ENCODE measurements around the gene PBRM1. TPM values are rescaled to one million over a fixed set of nuclear protein-coding genes. Genes with fewer than 3 reads are reported as not detected.

The PBRM1 gene
- total RNA-seq, 1 donor from 2014 or later = 192 TPM

DNA sequence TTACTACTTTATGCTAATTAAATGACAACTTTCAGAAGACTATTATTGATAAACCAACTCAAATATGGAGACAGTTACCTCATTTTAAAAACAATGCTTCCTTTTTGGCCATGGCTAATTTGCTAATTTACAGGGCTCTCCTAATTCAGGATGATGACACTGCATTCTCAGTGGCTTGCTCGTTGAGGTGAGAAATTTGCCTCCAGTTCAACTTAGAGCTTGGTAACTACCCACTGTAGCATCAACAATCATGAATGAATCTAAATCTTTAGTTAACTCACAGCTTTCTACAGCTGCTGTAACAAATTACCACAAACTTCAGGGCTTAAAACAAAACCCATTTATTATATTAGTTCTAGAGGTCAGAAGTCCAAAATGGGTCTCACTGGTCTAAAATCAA, 14.0 kb downstream of the PBRM1 start:
- Mint-ChIP-seq H3K9me3 (ENCODE audit: unreplicated experiment) (peaks cover 1% of the 10 kb centered on the region), H3K4me3 (ENCODE audit: unreplicated experiment) (no peak overlapping the region), H3K27ac (ENCODE audit: unreplicated experiment) (no peak overlapping the region), H3K36me3 (ENCODE audit: unreplicated experiment) (peaks cover 10% of the 10 kb centered on the region), H3K27me3 (ENCODE audit: unreplicated experiment) (no peaks in the 10 kb centered on the region), H3K4me1 (ENCODE audit: low read depth, unreplicated experiment) (no peaks in the 10 kb centered on the region)
- no peak for DNase-seq
- TF ChIP-seq, protein P1, sequence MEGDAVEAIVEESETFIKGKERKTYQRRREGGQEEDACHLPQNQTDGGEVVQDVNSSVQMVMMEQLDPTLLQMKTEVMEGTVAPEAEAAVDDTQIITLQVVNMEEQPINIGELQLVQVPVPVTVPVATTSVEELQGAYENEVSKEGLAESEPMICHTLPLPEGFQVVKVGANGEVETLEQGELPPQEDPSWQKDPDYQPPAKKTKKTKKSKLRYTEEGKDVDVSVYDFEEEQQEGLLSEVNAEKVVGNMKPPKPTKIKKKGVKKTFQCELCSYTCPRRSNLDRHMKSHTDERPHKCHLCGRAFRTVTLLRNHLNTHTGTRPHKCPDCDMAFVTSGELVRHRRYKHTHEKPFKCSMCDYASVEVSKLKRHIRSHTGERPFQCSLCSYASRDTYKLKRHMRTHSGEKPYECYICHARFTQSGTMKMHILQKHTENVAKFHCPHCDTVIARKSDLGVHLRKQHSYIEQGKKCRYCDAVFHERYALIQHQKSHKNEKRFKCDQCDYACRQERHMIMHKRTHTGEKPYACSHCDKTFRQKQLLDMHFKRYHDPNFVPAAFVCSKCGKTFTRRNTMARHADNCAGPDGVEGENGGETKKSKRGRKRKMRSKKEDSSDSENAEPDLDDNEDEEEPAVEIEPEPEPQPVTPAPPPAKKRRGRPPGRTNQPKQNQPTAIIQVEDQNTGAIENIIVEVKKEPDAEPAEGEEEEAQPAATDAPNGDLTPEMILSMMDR (IDR thresholded peaks at IDR 0.05; ENCODE audit: partially characterized antibody, unreplicated experiment) = no peak

DNA sequence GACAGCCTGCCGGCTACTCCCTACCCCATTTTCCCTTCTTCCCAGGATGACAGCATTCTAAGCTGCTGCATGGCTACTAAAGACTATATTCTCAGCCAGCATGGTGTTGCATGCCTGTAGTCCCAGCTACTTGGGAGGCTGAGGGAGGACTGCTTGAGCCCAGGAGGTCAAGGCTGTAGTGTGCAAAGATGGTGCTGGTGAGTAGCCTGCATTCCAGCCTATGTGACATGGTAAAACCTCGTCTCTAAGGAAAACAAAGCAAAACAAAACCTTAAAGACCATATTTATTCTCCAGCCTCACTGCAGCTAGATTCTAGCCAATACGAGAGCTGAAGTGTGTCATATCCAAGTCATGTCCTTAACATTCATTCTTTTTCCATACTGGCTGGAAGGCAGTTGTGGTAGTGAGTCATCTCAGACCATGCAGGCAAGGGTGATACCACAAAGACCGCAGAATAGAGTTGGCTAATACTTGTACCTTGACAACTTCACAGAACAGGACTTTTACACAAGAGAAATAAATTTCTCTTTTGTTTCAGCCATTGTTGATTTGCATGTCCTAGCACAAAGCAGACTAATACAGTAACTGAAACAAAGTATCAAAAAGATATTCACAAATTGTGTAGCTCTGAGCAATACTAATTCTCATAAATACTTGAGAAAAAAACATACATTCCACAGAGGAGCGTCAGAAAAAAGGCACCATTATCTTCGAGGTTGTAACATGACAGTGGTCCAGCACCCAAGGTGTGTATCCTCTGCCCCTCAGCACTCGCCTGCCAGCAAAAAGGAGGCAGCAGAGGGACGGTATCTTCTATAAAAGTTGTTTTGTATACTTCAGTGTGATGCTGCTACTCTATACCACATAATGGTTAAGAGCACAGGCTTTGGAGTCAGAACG, 14.8 kb downstream of the PBRM1 start:
- TF ChIP-seq, protein P1 (IDR thresholded peaks at IDR 0.05; ENCODE audit: partially characterized antibody, unreplicated experiment) = no peak
- H3K9me3 Mint-ChIP-seq (ENCODE audit: unreplicated experiment) = peaks cover 1% of the 10 kb centered on the region

DNA sequence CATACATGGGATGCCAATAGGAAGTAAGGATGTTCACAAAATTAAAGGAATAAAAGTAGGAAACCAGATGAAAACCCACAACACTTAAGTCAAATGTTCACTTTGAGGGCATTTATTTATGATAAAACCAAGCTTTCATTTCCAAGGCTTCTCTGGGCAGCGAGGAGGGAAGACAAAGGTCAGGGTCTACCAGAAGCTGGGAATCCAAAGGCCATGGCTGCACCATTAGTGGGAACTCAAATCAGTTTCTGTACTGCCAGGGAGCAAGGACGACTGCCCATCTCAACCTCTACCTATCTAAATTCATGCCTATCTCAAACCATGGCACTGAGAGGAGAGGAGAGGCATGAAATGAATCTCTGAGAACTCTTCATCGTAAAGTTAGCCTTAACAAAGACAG, 22.6 kb downstream of the PBRM1 start:
- Mint-ChIP-seq H3K4me1 (ENCODE audit: low read depth, unreplicated experiment) (no peaks in the 10 kb centered on the region), H3K27ac (ENCODE audit: unreplicated experiment) (no peak overlapping the region), H3K36me3 (ENCODE audit: unreplicated experiment) (peaks cover 5% of the 10 kb centered on the region), H3K9me3 (ENCODE audit: unreplicated experiment) (no peaks in the 10 kb centered on the region), H3K4me3 (ENCODE audit: unreplicated experiment) (no peak overlapping the region), H3K27me3 (ENCODE audit: unreplicated experiment) (no peaks in the 10 kb centered on the region)
- TF ChIP-seq, protein P1 (IDR thresholded peaks at IDR 0.05; ENCODE audit: partially characterized antibody, unreplicated experiment) = no peak
- DNase-seq = no peak

More for the DNA sequence above, 14.8 kb downstream of the PBRM1 start:
- no peak overlapping the region for H3K27ac Mint-ChIP-seq (ENCODE audit: unreplicated experiment)
- DNase-seq = no peak
- no peak overlapping the region for H3K4me3 Mint-ChIP-seq (ENCODE audit: unreplicated experiment)
- H3K27me3 Mint-ChIP-seq (ENCODE audit: unreplicated experiment) = no peaks in the 10 kb centered on the region
- no peaks in the 10 kb centered on the region for H3K4me1 Mint-ChIP-seq (ENCODE audit: low read depth, unreplicated experiment)
- peaks cover 5% of the 10 kb centered on the region for H3K36me3 Mint-ChIP-seq (ENCODE audit: unreplicated experiment)

DNA sequence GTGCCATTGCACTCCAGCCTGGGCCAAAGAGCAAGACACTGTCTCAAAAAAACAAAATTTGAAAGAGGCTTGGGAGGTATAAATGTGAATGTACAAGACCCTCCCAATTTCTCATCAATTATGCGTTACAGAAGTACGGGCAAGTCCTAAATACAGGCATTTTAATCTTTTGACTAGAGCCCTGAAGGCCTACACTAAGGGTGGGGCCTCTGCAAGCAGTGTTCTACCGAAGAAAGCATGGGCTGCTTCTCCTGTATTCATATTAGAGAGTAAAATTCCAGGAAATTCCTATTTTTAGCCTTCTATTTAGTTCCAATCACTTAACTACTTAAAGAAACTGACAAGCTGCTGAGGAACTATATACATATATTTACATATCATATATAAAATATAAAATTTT, 25.7 kb downstream of the PBRM1 start:
- Mint-ChIP-seq H3K9me3 (ENCODE audit: unreplicated experiment) (no peaks in the 10 kb centered on the region), H3K27me3 (ENCODE audit: unreplicated experiment) (no peaks in the 10 kb centered on the region), H3K4me3 (ENCODE audit: unreplicated experiment) (no peak overlapping the region), H3K4me1 (ENCODE audit: low read depth, unreplicated experiment) (no peaks in the 10 kb centered on the region), H3K36me3 (ENCODE audit: unreplicated experiment) (peaks cover 5% of the 10 kb centered on the region), H3K27ac (ENCODE audit: unreplicated experiment) (no peak overlapping the region)
- no peak for DNase-seq
- TF ChIP-seq, protein P1 (IDR thresholded peaks at IDR 0.05; ENCODE audit: partially characterized antibody, unreplicated experiment) = no peak

DNA sequence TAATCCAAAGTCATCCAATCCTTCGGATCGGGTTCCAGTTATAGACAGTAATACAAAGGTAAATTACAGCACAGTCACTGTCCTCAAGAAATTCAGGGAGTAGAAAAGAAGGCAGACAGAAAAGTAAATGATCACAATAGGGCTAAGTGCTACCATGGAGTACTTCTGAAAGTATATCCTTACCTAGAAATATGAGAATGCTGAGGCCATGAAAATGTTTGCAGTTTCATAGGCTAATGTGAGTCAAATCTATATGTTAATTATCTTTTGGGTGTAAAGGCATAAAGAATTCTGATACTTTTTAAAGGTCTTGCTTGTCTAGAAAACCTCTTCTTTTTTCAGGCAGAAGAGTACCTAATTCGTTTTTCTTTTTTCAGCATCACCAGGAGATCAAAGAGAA, 29.8 kb downstream of the PBRM1 start:
- TF ChIP-seq, protein P1 (IDR thresholded peaks at IDR 0.05; ENCODE audit: partially characterized antibody, unreplicated experiment) = no peak
- Mint-ChIP-seq H3K9me3 (ENCODE audit: unreplicated experiment) (no peaks in the 10 kb centered on the region), H3K27ac (ENCODE audit: unreplicated experiment) (no peak overlapping the region), H3K36me3 (ENCODE audit: unreplicated experiment) (peaks cover 6% of the 10 kb centered on the region), H3K27me3 (ENCODE audit: unreplicated experiment) (no peaks in the 10 kb centered on the region), H3K4me3 (ENCODE audit: unreplicated experiment) (no peak overlapping the region), H3K4me1 (ENCODE audit: low read depth, unreplicated experiment) (no peaks in the 10 kb centered on the region)
- DNase-seq = no peak

All from glutamatergic neuron (in vitro differentiated cells).